MM.1S (cell line): Measurements from ENCODE around the gene UST.

Experiments
- DNase-seq: peaks from one replicate; pipeline ENCODE4 v3.0.0-alpha.2; 2015
- H2AFZ ChIP-seq: fragments of 300-600 bp; sonication (generic); 2 replicates; pipeline ENCODE4 v1.6.0; 2016; ENCODE audit warnings: antibody characterized with exemption, low read length
- H3F3A ChIP-seq: fragments of 300-600 bp; sonication (generic); 2 replicates; pipeline ENCODE4 v1.6.1; 2016; ENCODE audit warnings: mild to moderate bottlenecking, antibody characterized with exemption, low read length, moderate library complexity, mixed read lengths; ENCODE audit not compliant: insufficient read depth
- H3K27ac ChIP-seq: fragments of 300-600 bp; sonication (generic); 2 replicates; pipeline ENCODE4 v1.5.1; 2016; ENCODE audit warnings: mild to moderate bottlenecking, low read length
- H3K27me3 ChIP-seq: fragments of 300-600 bp; sonication (generic); replicated peaks from 2 replicates; pipeline ENCODE4 v1.6.0; 2016; ENCODE audit warnings: low read length; ENCODE audit not compliant: insufficient read depth
- H3K36me3 ChIP-seq: fragments of 300-600 bp; sonication (generic); replicated peaks from 2 replicates; pipeline ENCODE4 v1.6.1; 2016; ENCODE audit warnings: mild to moderate bottlenecking, low read length, mixed read lengths; ENCODE audit not compliant: insufficient read depth
- H3K4me1 ChIP-seq: fragments of 300-600 bp; sonication (generic); 2 replicates; pipeline ENCODE4 v1.6.1; 2016; ENCODE audit warnings: low read length, mixed read lengths
- H3K4me2 ChIP-seq: fragments of 300-600 bp; sonication (generic); 2 replicates; pipeline ENCODE4 v1.6.0; 2016; ENCODE audit warnings: low read depth, low read length
- H3K4me3 ChIP-seq: fragments of 300-600 bp; sonication (generic); 2 replicates; pipeline ENCODE4 v1.5.1; 2016; ENCODE audit warnings: low read length, mixed read lengths
- H3K79me2 ChIP-seq: fragments of 300-600 bp; sonication (generic); 2 replicates; pipeline ENCODE4 v1.6.1; 2016; ENCODE audit warnings: mixed run types, low read length, mixed read lengths
- H3K9ac ChIP-seq: fragments of 300-600 bp; sonication (generic); 2 replicates; pipeline ENCODE4 v1.6.1; 2016; ENCODE audit warnings: low read length, mixed read lengths
- H3K9me2 ChIP-seq: fragments of 300-600 bp; sonication (generic); replicated peaks from 2 replicates; pipeline ENCODE4 v1.6.1; 2016; ENCODE audit warnings: mild to moderate bottlenecking, low read length, mixed read lengths; ENCODE audit not compliant: insufficient read depth
- H3K9me3 ChIP-seq: fragments of 300-600 bp; sonication (generic); replicated peaks from 2 replicates; pipeline ENCODE4 v1.6.1; 2016; ENCODE audit warnings: mild to moderate bottlenecking, low read length, mixed read lengths; ENCODE audit not compliant: insufficient read depth
- H4K20me1 ChIP-seq: fragments of 300-600 bp; sonication (generic); 2 replicates; pipeline ENCODE4 v1.6.1; 2016; ENCODE audit warnings: mild to moderate bottlenecking, low read length, moderate library complexity, mixed read lengths; ENCODE audit not compliant: insufficient read depth
- CTCF ChIP-seq: fragments of 300-600 bp; sonication (generic); IDR thresholded peaks from 2 replicates; pipeline ENCODE4 v1.5.1; 2016; ENCODE audit warnings: antibody characterized with exemption, low read length, mixed read lengths
- EZH2 ChIP-seq: fragments of 300-600 bp; sonication (generic); optimal IDR thresholded peaks from 2 replicates; pipeline ENCODE3; 2017; ENCODE audit warnings: low read depth, mild to moderate bottlenecking, antibody characterized with exemption, low read length, mixed read lengths
- EZH2phosphoT487 ChIP-seq: fragments of 300-600 bp; sonication (generic); IDR thresholded peaks from 2 replicates; pipeline ENCODE4 v1.6.1; 2018; ENCODE audit warnings: antibody characterized with exemption, low read length

The UST gene

DNA sequence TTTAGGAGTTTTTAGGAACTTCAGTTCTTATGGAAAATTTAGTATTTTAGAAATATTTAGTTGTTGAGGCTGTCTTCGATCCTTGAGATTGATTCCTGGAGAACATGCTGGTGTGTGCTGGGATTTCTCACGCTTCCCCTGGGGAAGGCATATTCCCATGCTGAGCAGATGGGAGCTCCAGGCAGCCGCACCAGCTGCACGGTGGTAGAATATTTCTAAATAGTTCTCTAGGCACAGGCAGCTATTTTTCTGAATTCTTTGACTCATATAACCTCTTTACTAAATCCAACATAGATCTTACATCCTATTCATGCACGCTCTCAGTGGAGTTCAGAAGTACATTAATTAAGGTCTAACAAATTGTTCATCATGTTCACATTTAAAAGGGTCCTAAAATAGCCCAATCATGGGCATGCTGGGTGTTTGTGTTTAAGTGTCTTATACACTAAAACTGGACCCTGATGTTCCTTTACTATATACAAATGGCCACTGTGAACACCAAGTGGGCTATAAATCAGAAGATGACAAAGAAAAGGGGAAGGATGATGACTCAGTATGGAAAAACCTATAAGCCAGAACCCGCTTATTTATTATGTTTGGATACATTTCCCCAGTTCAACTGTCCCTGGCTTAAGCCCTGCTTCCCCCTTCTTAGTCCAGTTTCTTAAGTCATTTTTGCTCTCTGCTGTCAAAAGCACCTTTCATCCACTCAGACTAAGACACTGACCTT, 138.5 kb downstream of the UST start:
- Histone ChIP-seq H3K9me3 (no peaks in the 10 kb centered on the region), H3K9ac (no peak overlapping the region), H4K20me1 (no peaks in the 10 kb centered on the region), H3K79me2 (no peaks in the 10 kb centered on the region), H3K27me3 (no peaks in the 10 kb centered on the region), H3K4me2 (no peak overlapping the region), H2AFZ (no peak overlapping the region), H3K4me1 (no peaks in the 10 kb centered on the region), H3K27ac (no peak overlapping the region), H3F3A (no peaks in the 10 kb centered on the region), H3K4me3 (no peak overlapping the region), H3K36me3 (no peaks in the 10 kb centered on the region), H3K9me2 (no peaks in the 10 kb centered on the region)
- DNase-seq, result no peak
- no peak for TF ChIP-seq EZH2
- no peak for TF ChIP-seq EZH2phosphoT487
- TF ChIP-seq CTCF, result no peak

GRCh38 chr6:148885925-148886845, 139.4 kb downstream of the UST start:
- no peaks in the 10 kb centered on the region for H3K9me2 ChIP-seq
- H3F3A ChIP-seq, result no peaks in the 10 kb centered on the region
- DNase-seq, result no peak
- H2AFZ ChIP-seq, result no peak overlapping the region
- H4K20me1 ChIP-seq, result no peaks in the 10 kb centered on the region
- H3K4me3 ChIP-seq, result no peak overlapping the region
- no peaks in the 10 kb centered on the region for H3K4me1 ChIP-seq
- H3K79me2 ChIP-seq, result no peaks in the 10 kb centered on the region
- no peak overlapping the region for H3K9ac ChIP-seq
- TF ChIP-seq EZH2phosphoT487 (no peak), CTCF (no peak), EZH2 (no peak)
- no peaks in the 10 kb centered on the region for H3K27me3 ChIP-seq
- H3K36me3 ChIP-seq, result no peaks in the 10 kb centered on the region
- H3K27ac ChIP-seq, result no peak overlapping the region
- no peaks in the 10 kb centered on the region for H3K9me3 ChIP-seq
- H3K4me2 ChIP-seq, result no peak overlapping the region

DNA sequence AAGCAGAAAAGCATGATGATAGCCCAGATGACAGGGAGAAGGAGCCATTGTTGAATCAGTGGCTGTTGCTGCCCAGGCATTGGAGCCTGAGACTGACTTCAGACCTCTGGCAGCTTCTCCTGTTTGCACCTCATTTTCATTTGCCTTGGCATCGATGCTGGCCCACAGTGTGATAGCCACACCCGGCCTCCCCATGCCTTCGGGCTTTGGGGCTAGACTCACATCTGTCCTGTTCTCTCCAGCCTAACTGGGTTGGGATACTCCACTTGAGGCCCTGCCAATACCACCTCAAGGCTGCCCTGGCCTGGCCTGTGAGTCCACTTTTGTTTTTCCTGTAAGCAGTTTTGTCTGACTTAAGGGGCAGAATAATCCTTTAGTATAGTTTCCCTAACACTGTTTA, 140.4 kb downstream of the UST start:
- H3K36me3 ChIP-seq, result no peaks in the 10 kb centered on the region
- H3K4me2 ChIP-seq, result no peak overlapping the region
- no peak for TF ChIP-seq EZH2phosphoT487
- TF ChIP-seq EZH2, result no peak
- TF ChIP-seq CTCF, result no peak
- H3K27me3 ChIP-seq, result no peaks in the 10 kb centered on the region
- H2AFZ ChIP-seq, result no peak overlapping the region
- no peak for DNase-seq
- no peak overlapping the region for H3K9ac ChIP-seq
- no peak overlapping the region for H3K27ac ChIP-seq
- no peaks in the 10 kb centered on the region for H4K20me1 ChIP-seq
- no peaks in the 10 kb centered on the region for H3K9me3 ChIP-seq
- no peaks in the 10 kb centered on the region for H3K9me2 ChIP-seq
- H3F3A ChIP-seq, result no peaks in the 10 kb centered on the region
- no peaks in the 10 kb centered on the region for H3K4me1 ChIP-seq
- no peaks in the 10 kb centered on the region for H3K79me2 ChIP-seq
- no peak overlapping the region for H3K4me3 ChIP-seq
